OCI-LY1 (cell line): ENCODE results near the gene RASGEF1C.

Experiments used
- EZH2 ChIP-seq: fragments of 200-600 bp; sonication (generic), shearing (Covaris generic); IDR thresholded peaks from 2 replicates; pipeline ENCODE4 v1.8.0; 2017; ENCODE audit warnings: borderline replicate concordance, mixed run types, mild to moderate bottlenecking, antibody characterized with exemption, low read length, moderate library complexity, mixed read lengths
- TF ChIP-seq, protein P1 (sequence below): fragments of 200-600 bp; sonication (generic), shearing (Covaris generic); IDR thresholded peaks from 2 replicates; pipeline ENCODE4 v1.5.1; 2017; ENCODE audit warnings: mild to moderate bottlenecking, antibody characterized with exemption, low read length, moderate library complexity, mixed read lengths

DNA sequence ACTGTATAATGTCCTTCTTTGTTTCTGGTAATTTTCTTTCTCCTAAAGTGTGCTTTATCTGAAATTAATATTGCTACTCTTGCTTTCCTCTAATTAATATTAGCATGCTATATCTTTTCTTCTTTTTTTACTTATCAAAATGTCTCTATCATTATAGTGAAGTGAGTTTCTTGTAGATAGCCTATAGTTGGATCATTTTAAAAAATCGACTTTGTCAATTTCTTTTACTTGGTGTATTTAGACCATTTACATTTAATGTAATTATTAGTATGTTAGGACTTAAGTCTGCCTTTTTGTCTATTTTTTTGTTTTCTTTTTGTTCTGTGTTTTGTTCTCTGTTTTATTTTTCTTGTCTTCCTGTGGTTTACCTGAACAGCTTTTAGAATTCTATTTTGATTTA is 102.0 kb downstream of the RASGEF1C start:
- TF ChIP-seq EZH2 = no peak
- TF ChIP-seq, protein P1, sequence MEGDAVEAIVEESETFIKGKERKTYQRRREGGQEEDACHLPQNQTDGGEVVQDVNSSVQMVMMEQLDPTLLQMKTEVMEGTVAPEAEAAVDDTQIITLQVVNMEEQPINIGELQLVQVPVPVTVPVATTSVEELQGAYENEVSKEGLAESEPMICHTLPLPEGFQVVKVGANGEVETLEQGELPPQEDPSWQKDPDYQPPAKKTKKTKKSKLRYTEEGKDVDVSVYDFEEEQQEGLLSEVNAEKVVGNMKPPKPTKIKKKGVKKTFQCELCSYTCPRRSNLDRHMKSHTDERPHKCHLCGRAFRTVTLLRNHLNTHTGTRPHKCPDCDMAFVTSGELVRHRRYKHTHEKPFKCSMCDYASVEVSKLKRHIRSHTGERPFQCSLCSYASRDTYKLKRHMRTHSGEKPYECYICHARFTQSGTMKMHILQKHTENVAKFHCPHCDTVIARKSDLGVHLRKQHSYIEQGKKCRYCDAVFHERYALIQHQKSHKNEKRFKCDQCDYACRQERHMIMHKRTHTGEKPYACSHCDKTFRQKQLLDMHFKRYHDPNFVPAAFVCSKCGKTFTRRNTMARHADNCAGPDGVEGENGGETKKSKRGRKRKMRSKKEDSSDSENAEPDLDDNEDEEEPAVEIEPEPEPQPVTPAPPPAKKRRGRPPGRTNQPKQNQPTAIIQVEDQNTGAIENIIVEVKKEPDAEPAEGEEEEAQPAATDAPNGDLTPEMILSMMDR = no peak
